ENCODE data around the gene COQ5.

DNA sequence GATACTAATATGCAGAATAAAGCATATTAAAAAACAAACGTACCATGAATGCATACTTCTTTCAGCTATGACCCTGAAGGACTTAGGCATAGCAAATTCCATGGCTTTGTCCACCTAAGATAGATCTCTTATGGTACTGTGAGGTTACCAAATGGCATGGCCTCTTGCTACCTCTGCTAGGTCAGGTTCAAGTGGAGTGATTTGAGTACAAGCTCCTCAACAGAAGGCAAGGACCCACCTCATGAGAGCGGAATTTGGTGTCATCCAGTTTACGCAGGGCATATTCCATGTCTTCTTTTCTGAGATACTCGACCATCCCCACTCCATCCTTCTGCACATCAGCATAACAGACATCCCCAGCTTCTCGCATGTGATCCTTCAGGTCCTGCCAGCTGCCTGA, 65.2 kb downstream of the COQ5 start:
- TF ChIP-seq, protein P1, sequence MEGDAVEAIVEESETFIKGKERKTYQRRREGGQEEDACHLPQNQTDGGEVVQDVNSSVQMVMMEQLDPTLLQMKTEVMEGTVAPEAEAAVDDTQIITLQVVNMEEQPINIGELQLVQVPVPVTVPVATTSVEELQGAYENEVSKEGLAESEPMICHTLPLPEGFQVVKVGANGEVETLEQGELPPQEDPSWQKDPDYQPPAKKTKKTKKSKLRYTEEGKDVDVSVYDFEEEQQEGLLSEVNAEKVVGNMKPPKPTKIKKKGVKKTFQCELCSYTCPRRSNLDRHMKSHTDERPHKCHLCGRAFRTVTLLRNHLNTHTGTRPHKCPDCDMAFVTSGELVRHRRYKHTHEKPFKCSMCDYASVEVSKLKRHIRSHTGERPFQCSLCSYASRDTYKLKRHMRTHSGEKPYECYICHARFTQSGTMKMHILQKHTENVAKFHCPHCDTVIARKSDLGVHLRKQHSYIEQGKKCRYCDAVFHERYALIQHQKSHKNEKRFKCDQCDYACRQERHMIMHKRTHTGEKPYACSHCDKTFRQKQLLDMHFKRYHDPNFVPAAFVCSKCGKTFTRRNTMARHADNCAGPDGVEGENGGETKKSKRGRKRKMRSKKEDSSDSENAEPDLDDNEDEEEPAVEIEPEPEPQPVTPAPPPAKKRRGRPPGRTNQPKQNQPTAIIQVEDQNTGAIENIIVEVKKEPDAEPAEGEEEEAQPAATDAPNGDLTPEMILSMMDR (IDR thresholded peaks at IDR 0.05; ENCODE audit: low read depth, low read length, missing input control): no peak
- TF ChIP-seq SP1 (IDR thresholded peaks at IDR 0.05) (no peak), FOXA1 (IDR thresholded peaks at IDR 0.05) (no peak)
- TF ChIP-seq, protein P2, sequence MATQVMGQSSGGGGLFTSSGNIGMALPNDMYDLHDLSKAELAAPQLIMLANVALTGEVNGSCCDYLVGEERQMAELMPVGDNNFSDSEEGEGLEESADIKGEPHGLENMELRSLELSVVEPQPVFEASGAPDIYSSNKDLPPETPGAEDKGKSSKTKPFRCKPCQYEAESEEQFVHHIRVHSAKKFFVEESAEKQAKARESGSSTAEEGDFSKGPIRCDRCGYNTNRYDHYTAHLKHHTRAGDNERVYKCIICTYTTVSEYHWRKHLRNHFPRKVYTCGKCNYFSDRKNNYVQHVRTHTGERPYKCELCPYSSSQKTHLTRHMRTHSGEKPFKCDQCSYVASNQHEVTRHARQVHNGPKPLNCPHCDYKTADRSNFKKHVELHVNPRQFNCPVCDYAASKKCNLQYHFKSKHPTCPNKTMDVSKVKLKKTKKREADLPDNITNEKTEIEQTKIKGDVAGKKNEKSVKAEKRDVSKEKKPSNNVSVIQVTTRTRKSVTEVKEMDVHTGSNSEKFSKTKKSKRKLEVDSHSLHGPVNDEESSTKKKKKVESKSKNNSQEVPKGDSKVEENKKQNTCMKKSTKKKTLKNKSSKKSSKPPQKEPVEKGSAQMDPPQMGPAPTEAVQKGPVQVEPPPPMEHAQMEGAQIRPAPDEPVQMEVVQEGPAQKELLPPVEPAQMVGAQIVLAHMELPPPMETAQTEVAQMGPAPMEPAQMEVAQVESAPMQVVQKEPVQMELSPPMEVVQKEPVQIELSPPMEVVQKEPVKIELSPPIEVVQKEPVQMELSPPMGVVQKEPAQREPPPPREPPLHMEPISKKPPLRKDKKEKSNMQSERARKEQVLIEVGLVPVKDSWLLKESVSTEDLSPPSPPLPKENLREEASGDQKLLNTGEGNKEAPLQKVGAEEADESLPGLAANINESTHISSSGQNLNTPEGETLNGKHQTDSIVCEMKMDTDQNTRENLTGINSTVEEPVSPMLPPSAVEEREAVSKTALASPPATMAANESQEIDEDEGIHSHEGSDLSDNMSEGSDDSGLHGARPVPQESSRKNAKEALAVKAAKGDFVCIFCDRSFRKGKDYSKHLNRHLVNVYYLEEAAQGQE (IDR thresholded peaks at IDR 0.05): no peak
- TF ChIP-seq, protein P3, sequence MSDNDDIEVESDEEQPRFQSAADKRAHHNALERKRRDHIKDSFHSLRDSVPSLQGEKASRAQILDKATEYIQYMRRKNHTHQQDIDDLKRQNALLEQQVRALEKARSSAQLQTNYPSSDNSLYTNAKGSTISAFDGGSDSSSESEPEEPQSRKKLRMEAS (IDR thresholded peaks at IDR 0.05): no peak
